HG03571 (cell line): ENCODE measurements around the gene FYN.
"Not testable (repeated sequence)": the region's sequence is repeated elsewhere in the genome, so short reads cannot be mapped to it uniquely, and the experiment has no call there.

ENCODE experiments used
- ATAC-seq: cut with Tn5 transposase; IDR thresholded peaks from one replicate; pipeline ENCODE4 v1.9.1; 2021; ENCODE audit not compliant: unreplicated experiment

FYN gene

DNA sequence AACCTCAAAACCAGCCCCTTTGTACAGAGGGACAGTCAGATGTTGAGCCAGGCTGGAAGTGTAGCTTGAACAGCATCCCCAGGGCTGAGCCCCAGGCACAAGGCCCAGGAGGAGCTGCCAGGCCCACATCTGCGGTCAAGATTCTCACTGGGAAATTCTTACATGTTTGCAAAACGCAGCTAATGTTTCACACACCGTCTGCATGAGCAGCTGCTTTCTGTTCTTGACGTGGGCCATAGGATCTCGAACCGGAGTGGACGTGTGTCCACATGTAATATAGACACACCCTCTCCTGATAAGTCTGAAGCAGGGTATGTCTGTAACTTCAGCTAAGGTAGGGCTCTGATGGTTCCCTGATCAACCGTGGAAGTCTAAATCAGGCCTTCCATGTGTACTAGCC, 226.3 kb downstream of the FYN start:
- ATAC-seq: no peak

DNA sequence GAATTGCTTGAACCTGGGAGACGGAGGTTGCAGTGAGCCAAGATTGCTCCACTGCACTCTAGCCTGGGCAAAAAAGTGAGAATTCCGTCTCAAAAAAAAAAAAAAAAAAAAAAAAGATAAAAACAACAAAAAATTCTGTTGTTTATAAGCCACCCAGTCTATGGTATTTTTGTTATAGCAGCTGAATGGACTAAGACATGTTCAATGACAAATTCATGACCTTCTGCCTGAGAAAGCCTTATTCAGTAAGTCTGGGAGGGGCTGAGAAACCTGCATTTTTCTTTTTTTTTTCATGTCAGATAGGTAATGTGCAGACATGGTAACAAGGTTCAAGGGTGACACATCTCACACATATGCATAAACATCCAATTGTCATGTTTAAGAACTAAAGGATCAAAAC, 227.2 kb downstream of the FYN start:
- no peak for ATAC-seq

GRCh38 chr6:111644893-111645430, 228.3 kb downstream of the FYN start:
- no peak for ATAC-seq

GRCh38 chr6:111642463-111643158, 230.6 kb downstream of the FYN start:
- ATAC-seq: no peak

DNA sequence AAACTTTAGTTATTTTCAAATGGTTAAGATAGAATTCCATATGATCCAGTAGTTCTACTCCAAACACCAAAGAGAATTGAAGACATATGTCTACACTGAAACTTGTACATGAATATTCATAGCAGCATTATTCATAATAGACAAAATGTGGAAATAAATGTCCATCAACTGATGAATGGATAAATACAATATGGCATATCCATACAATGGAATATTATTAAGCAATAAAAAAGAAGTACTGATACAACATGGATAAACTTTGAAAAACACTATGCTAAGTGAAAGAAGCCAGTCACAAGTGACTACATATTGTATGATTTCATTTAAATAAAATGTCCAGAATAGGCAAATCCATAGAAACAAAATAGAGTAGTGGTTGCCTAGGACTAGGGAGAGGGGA, 234.0 kb downstream of the FYN start:
- no peak for ATAC-seq

DNA sequence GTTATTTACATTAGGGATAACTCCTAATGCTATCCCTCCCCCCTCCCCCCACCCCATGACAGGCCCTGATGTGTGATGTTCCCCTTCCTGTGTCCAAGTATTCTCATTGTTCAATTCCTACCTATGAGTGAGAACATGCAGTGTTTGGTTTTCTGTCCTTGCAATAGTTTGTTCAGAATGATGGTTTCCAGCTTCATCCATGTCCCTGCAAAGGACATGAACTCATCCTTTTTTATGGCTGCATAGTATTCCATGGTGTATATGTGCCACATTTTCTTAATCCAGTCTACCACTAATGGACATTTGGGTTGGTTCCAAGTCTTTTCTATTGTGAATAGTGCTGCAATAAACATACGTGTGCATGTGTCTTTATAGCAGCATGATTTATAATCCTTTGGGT, 238.3 kb downstream of the FYN start:
- ATAC-seq: not testable (repeated sequence)

DNA sequence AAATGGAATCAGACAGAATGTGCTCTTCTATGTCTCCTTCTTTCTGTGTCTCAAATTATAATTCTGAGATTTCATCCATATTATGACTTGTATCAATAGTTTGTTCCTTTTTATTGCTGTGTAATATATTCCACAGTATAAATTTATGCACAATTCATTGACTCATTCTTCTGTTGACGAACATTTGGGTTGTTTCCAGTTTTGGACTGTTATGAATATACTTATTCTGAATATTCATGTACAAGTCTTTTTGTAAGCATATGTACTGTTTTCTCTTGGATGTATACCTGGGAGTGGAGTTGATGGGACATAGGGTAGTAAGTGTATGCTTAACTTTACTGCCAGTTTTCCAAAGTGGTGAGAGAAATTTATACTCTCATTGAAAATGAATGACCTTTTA, 239.4 kb downstream of the FYN start:
- ATAC-seq: no peak

GRCh38 chr6:111632468-111633247, 240.6 kb downstream of the FYN start:
- ATAC-seq: no peak

- no peak for ATAC-seq
These were observed 241.3 kb downstream of the FYN start for GRCh38 chr6:111631903-111632460.

DNA sequence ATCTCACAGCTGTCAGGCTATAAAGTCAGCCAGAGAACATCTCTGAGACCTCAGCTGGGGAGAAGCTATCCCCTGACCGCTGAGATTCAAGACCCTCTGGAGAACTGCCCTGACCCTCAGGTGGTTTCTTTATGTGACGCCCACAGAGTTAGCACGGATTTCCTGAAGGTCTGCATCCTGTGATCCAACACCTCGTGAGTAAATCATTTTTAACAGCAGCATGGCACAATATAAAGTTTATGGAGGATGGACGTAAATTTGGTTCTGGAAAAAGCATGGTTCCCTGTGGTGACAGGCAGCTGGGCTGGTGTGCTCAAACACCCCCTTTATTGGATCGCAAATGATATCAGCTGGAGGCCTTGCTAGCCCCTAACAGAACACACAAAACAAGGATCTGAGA, 242.2 kb downstream of the FYN start:
- ATAC-seq: no peak

DNA sequence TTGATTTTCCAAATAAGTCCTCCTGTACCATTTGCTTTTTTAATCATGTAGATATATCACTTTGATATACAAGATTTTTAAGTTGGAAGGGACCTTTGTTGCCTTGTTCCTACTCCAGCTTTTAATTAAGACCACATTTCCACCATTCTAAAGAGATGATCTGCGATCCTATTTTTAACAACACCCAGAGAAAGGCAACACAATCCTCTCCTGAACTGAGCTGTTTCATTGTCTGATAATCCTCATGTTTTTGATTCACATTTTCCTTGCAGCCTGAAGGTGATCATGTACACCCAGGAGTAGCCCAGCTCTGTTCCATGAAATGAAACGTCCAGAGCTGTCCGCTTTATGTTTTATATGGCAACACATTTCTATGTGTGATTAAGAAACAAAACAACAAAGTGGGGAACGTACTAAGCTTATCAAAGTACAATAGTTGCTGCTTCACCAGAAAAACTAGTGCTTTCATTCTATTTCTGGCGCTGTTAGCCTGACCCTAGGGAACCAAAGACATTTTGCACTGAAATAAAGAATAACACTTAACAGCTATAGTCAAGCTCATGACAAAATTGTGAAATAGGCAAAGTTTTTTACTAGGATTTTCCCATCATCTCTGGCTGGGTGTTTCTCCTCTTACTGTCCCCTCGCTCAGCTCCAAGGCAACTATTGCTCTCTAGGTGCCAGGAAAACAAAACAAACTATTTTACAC, 245.0 kb downstream of the FYN start:
- no peak for ATAC-seq

DNA sequence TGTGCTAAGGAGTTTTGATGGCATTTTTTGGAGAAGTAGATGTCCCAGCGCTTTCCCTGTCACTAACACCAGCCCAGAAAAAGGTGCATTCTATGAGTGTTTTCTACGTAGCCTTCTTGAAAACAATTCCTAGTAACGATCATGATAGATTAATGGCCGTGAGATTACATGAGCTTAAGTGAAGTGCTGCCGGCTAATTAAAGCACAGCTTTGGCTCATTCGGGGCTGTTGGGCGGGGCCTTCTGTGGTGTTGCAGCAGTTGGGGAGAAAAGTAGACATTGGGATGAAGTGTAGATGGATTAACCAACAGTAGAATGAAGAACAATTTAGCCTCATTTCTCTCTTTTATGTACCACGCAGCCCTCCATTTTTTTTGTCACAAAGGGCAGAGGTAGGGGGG, 246.8 kb downstream of the FYN start:
- no peak for ATAC-seq

- no peak for ATAC-seq
These were observed 247.5 kb downstream of the FYN start for GRCh38 chr6:111625461-111626391.

- ATAC-seq: no peak
These were observed 248.2 kb downstream of the FYN start for GRCh38 chr6:111625099-111625416.

GRCh38 chr6:111624401-111625098, 248.7 kb downstream of the FYN start:
- no peak for ATAC-seq

GRCh38 chr6:111623046-111623718, 250.1 kb downstream of the FYN start:
- no peak for ATAC-seq

- no peak for ATAC-seq
These were observed 253.1 kb downstream of the FYN start for GRCh38 chr6:111620169-111620568.

DNA sequence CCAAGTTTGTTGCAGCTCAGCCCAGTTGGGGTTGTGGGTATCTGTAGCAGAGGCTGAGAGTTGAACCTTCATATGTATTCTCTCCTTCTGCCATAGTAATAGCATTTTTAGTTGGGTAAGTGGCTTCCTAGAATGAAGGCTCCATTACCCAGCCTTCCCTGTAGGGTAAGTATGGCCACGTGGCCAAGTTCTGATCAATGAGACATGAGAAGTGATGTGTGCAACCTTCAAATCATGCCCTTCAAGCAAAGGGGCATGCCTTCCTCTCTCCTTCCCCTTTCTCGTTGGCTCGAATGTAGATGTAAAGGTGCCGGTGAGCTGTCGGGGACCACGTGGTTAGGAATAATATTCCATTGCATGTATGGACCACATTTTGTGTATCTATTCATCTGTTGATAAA, 254.8 kb downstream of the FYN start:
- no peak for ATAC-seq

DNA sequence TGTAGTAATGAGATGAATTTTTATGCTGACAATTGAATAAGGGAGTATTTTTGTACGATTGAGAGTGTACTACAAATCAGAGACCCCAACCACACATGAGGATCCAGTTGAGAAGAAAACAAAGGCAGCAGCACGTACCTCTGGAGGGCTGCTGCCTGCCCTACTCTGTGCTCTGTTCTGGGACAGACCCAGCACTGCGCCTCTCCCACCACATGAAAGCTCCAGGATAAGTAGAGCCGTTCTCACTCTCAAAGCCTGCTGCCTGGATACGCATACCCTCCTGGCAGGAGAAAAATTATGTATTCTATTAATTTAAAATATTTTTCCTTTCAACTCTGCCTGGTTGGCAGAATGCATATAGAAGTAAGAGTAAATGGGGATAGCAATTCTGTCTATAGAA, 256.1 kb downstream of the FYN start:
- no peak for ATAC-seq
